Hematopoietic multipotent progenitor cell treated with erythropoietin and hydrocortisone succinate and interleukin-3 and kit ligand, for 8 days (in vitro differentiated cells): ENCODE data around the gene CIB2.

Source experiments
- DNase-seq: peaks from one replicate; pipeline ENCODE4 v3.0.0-alpha.2; 2015

The CIB2 gene

DNA sequence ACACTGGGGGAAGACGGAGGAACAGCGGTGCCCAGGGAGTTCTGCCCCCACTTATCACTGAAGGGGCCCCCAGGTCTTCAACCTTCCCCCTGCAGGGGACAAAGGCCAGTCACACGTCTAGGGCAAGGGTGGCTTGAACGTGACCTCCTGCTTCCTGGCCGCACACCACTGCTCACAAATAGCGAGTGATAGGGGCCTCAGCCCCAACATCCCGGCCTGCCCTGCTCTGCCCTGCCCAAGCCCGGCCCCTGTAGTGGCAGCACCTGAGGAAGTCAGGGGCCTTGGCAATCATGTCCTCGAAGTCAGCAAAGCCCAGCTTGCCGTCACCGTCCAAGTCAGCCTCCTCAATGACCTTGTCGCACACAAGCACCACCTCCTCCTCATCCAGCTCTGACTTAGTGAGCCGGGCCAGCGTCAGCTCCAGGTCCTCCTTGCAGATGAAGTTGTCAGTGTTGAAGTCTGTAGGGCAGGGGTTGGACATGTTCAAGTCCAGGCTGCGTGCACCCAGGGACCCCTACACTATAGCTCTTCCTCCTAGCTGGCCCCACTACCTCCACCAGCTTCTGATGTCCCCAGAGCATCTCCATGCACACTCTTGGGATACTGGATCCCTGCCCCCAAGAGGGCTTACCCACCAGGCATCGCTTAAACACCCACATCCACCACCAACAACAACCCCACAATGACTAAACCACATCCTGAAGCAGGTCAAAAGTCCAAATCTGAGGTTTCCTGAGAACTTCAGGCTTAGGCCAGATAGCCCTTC lies 25.6 kb downstream of the CIB2 start:
- DNase-seq: no peak

- no peak for DNase-seq
These were observed 26.4 kb downstream of the CIB2 start for GRCh38 chr15:78104566-78105475.

DNA sequence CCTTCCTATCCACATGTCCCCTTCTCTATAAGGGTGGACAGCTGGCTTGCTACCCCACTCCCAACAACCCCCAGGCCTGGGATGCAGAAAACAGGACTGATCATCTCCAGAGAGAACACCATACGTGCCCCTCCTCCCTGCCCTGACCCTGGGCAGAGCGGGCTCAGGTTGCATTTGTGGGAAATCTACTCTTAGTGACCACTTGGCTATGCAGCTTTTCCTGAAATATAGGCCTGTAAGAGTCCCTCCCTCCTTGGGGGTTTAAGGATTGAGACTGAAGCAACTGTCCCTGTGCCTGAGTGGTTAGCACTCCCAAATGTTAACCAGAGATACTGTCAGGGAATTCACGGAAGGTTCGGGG lies 27.1 kb downstream of the CIB2 start:
- no peak for DNase-seq

GRCh38 chr15:78103406-78104118 lies 27.7 kb downstream of the CIB2 start:
- DNase-seq: no peak

- no peak for DNase-seq
These were observed 28.5 kb downstream of the CIB2 start for GRCh38 chr15:78102741-78103140.

DNA sequence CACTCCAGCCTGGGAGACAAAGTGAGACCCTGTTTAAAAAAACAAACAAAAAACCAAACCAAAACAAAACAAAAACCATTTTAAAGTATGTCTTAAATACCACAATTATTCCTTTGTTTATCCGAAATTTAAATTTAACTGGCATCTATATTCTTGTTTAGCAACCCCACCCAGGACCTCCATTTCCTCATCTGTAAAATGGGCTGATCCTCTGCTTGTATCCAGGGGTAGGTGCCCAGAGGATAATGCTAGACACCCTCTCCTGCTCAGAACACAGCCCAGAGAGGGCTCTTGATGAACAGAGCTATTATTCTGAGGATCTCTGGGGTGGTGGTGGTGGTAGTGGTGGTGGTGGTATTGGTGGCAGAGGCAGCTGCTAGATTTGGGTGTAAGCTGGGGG lies 29.0 kb downstream of the CIB2 start:
- DNase-seq: no peak

DNA sequence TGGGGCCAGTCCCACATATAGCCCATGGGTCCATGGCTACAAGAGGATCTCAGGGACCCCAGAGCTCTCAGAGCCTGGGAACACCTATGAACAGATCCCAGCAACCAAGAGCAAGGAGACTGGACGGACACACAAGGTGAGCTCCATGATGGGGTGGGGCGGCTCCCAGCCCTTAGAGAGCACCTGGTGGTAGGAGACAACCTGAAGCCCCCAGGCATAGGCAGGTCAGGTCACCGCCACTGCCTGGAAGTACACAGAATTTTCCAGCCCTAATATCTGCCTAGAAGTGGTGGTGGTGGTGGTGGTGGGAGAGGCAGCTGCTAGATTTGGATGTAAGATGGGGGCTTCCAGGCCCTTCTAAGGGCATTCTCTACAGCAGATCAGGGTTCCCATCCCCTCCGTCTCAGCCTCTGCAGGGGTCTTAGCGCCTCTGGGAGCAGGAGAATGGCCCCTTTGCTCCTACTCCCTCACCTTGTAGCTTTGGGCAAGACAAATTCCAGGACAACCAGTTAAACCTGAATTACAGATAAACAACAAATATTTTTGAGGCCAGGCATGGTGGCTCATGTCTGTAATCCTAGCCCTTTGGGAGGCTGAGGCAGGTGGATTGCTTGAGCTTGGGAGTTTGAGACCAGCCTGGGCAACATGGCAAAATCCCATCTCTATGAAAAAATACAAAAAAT lies 29.7 kb downstream of the CIB2 start:
- no peak for DNase-seq

DNA sequence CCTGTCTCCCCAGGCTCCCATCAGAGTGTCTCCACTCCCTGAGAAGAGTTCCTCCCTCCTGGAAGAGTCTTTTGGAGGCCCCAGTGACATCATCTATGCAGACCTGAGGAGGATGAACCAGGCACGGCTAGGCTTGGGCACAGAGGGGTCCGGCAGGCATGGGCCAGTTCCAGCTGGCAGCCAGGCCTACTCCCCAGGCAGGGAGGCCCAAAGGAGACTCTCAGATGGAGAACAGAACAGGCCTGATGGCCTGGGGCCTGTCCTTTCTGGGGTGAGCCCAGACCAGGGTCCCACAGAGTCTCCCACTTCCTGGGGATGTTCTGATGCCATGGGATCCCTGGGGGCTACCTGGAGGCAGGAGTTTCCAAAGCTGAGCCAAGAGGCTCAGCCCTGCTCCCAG lies 30.4 kb downstream of the CIB2 start:
- DNase-seq: no peak

DNA sequence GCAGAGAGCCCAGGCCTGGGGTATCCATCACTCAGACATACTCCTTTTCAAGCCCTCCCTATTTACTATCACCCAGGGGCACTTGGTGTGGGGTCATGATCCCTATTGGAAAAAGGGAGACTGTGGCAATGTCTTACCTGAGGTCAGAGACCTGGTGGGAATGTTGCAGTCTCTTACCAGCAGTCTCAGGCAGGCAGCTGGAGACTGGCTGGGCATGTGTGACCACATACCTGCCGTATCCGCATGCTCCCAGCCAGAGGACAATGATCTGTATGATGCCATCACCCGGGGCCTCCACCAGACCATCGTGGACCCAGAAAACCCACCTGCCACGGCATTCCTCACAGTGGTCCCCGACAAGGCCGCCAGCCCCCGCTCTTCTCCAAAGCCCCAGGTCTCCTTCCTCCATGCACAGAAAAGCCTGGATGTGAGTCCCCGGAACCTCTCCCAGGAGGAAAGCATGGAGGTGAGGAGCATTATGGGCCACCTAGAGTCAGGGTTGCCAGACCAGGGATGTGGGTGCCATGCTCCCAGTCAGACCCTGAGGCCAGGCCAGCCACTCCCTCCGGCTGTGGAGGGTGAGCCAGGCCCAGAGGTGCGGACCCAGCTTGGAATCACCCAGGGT lies 33.0 kb downstream of the CIB2 start:
- no peak for DNase-seq

- DNase-seq: no peak
These were observed 33.6 kb downstream of the CIB2 start for GRCh38 chr15:78097667-78098066.

- DNase-seq: no peak
These were observed 37.8 kb downstream of the CIB2 start for GRCh38 chr15:78093242-78094020.

GRCh38 chr15:78092261-78093041 lies 38.8 kb downstream of the CIB2 start, which contains the start of gene SH2D7:
SH2D7 (plus strand) TSS chr15:78092561; CDS start chr15:78092585, 24 bp downstream.
- DNase-seq: peak; percentile 47

- no peak for DNase-seq
These were observed 40.7 kb downstream of the CIB2 start for GRCh38 chr15:78090422-78091063.

- DNase-seq: no peak
These were observed 42.5 kb downstream of the CIB2 start for GRCh38 chr15:78088773-78089080.

DNA sequence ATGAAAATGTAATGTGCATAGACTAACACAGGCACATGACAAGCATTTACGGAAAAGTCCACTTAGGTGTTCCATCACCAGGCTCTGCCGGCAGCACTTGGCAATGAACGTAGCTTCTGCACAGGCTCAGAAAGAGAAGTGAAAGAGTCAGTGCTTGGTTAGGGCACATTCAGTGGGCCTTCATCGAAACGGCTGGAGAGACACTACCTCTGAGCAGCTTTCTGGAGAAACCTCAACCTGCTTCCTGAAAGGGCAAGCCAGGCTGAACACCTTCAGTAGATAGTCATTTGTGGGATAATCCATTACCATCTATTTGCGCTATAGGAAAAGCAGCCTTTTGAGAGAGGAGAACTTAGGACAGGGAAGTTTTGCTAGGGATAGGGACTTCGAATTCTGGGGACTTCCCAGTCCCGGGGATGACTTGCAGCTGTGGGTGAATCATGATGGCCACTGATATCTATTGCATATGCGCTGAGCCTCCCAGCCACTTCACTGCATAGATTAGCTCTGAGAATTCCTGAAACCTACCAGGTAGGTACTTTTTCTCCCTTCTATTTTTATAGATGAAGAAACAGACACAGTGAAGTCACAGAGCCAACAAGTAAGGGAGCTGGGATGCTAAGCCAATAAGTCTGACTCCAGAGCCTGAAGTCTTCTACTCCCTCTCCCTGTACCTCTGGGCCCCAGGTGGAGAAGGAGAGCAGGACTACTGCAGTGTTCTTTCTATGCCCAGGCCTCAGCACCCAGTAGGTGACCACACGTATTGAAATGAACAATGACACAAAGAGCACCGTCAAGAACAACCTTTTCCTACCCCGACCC lies 43.1 kb downstream of the CIB2 start:
- DNase-seq: no peak

DNA sequence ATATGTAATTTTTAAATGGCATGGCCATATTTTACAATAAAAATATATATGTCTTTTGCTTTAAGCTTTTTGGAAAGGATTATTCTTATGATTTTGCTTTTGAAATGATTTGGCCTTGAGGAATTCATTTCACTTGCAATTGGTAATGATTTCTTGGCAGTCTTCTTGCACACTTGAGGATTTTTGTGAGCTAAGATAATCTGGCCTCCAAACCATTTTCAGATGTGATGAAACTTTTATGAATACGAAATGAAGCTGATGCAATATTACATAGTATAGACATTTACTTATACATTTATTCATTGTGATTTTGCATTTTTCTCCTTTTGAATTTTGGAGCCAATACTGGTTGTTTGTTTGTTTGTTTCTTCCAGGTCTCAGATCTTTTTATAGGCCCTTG lies 45.3 kb downstream of the CIB2 start:
- DNase-seq: no peak

GRCh38 chr15:78084449-78084750 lies 46.8 kb downstream of the CIB2 start:
- DNase-seq: no peak

DNA sequence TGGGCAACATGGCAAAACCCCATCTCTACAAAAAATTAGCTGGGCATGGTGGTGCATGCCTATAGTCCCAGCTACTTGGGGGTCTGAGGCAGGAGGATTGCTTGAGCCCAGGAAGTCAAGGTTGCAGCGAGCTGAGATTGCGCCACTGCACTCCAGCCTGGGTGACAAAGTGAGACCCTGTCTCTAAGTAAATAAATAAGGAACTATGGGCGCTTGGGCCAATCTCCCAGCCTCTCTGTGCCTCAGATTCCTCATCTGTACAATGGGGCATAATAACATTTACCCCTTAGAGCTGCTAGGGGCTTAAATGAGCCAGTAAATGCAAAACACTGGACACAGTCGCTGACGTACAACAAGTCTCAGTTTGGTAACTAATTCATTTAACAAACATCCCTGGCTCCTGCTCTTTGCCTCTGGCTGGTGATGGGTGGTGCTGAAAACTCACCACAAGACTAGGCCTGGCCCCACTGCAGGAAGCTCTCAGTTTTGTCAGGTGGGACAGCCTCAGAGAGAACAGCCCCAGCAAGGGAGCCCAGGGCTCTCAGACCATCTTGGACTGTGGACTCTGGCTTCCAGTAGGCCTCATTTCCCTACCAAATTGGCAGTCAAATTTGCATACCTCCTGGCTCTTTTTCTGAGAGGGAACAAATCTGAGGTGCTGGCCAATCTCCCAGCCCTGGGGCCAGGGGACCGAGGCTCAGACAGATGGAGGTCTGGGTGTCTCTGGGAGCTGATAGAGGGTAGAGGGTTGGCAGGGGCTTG lies 47.4 kb downstream of the CIB2 start:
- DNase-seq: no peak

DNA sequence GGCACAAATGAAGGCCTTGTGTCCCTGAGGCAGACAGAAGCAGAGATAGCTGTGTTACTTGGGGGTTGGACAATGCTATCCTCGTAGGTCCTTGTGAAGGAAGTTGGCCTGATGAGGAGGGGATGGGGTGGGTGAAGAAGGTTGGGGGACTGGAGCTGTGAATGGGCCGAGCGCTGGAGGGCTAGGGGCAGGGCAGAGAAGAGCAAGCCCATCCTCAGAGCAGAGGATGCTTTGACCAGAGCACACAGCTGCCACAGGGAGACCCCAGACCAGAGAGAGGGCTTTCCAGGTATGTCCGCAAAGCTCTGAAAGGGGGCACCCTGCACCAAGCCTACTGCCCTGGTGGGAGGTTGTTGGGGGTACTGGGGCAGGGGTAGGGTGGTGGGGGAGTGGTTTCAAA lies 48.1 kb downstream of the CIB2 start:
- DNase-seq: no peak
